Endothelial cell of umbilical vein (primary cell): ENCODE data around the gene PIP5K1C. TPM values are rescaled to one million over a fixed set of nuclear protein-coding genes. Genes with fewer than 3 reads are reported as not detected.

Experiments used
- BruUV-seq: library from RNA; stranded (reverse); fragments of 400-500 nt; replicated peaks from 2 replicates; lab custom pipeline; 2021; lab: Mats Ljungman, UMichigan
- CTCF ChIA-PET: fragments of 300-600, 350-600 bp; sonication (Branson Sonifier 250); formaldehyde crosslinking; loops from one replicate; lab custom pipeline; 2021; ENCODE audit warnings: antibody characterized with exemption, inconsistent platforms; lab: Charles Lee
- POLR2A ChIA-PET: fragments of 300-600, 350-600 bp; sonication (Branson Sonifier 250); formaldehyde crosslinking; loops from one replicate; lab custom pipeline; 2021; ENCODE audit warnings: antibody characterized with exemption, inconsistent platforms; lab: Charles Lee
- DNase-seq: peaks from one replicate; pipeline ENCODE4 v3.0.0-alpha.2; 2011; ENCODE audit warnings: low read depth, low spot score
- FAIRE-seq: peaks from 2 replicates; lab custom pipeline; 2011; peaks lifted over from hg19 to GRCh38; lab: Jason Lieb, UNC
- H2AFZ ChIP-seq: 2 replicates; pipeline ENCODE4 v1.6.0; 2012; ENCODE audit warnings: low read depth, low read length, control low read depth, inconsistent platforms
- H3K27ac ChIP-seq: 2 replicates; pipeline ENCODE4 v1.5.1; 2011; ENCODE audit warnings: low read depth, mild to moderate bottlenecking, control low read depth, low read length, moderate library complexity; ENCODE audit not compliant: insufficient read depth
- H3K27me3 ChIP-seq, 2 experiments: 2 replicates each; pipeline versions ENCODE4 v1.6.0 to v1.6.1; 2011; ENCODE audit warnings: low read length in 2 of 2, mixed read lengths in 1 of 2; ENCODE audit not compliant: control insufficient read depth in 2 of 2, insufficient read depth in 2 of 2
- H3K36me3 ChIP-seq, 2 experiments: 2 replicates in 1 of 2; 3 replicates in 1 of 2; pipeline ENCODE4 v1.5.1; 2011; ENCODE audit warnings: low read length in 2 of 2, mild to moderate bottlenecking in 1 of 2, moderate library complexity in 1 of 2; ENCODE audit not compliant: control insufficient read depth in 2 of 2, insufficient read depth in 2 of 2; ENCODE audit errors: extremely low read depth in 1 of 2
- H3K4me1 ChIP-seq: 3 replicates; pipeline ENCODE4 v1.5.1; 2011; ENCODE audit warnings: mild to moderate bottlenecking, low read length; ENCODE audit not compliant: control insufficient read depth, insufficient read depth; ENCODE audit errors: extremely low read depth
- H3K4me2 ChIP-seq: 2 replicates; pipeline ENCODE4 v1.6.1; 2011; ENCODE audit warnings: low read length, control low read depth, mixed read lengths; ENCODE audit not compliant: insufficient read depth
- H3K4me3 ChIP-seq, 3 experiments: fragments of 200-600 bp in 1 of 3; sonication (generic), shearing (Covaris generic) in 1 of 3; replicated peaks in 1 of 3; 2 replicates each; pipeline ENCODE4 v1.5.1; 2011 to 2016; ENCODE audit warnings: control low read depth in 3 of 3, low read length in 3 of 3, mild to moderate bottlenecking in 2 of 3, inconsistent platforms in 1 of 3, low read depth in 1 of 3, moderate library complexity in 1 of 3; ENCODE audit not compliant: insufficient read depth in 1 of 3
- H3K79me2 ChIP-seq: 2 replicates; pipeline ENCODE4 v1.6.0; 2012; ENCODE audit warnings: low read length, inconsistent platforms; ENCODE audit not compliant: control insufficient read depth, insufficient read depth
- H3K9ac ChIP-seq: replicated peaks from 2 replicates; pipeline ENCODE3; 2011; ENCODE audit warnings: low read length, control low read depth; ENCODE audit not compliant: insufficient read depth; ENCODE audit errors: extremely low read depth
- H3K9me1 ChIP-seq: replicated peaks from 3 replicates; pipeline ENCODE4 v1.6.0; 2011; ENCODE audit warnings: mild to moderate bottlenecking, low read length; ENCODE audit not compliant: control insufficient read depth, insufficient read depth; ENCODE audit errors: extremely low read depth
- H3K9me3 ChIP-seq: replicated peaks from 2 replicates; pipeline ENCODE4 v1.5.1; 2012; ENCODE audit warnings: low read length, inconsistent platforms; ENCODE audit not compliant: control insufficient read depth, insufficient read depth
- H4K20me1 ChIP-seq: replicated peaks from 2 replicates; pipeline ENCODE3; 2011; ENCODE audit warnings: mild to moderate bottlenecking, low read length; ENCODE audit not compliant: control insufficient read depth, insufficient read depth; ENCODE audit errors: extremely low read depth
- CTCF ChIP-seq, 2 donors: IDR thresholded peaks; 1 replicate in 1 of 2; 2 replicates in 1 of 2; pipeline ENCODE4 v1.5.1; 2011; ENCODE audit warnings: low read length in 2 of 2, mild to moderate bottlenecking in 2 of 2, moderate library complexity in 2 of 2, control low read depth in 1 of 2, inconsistent platforms in 1 of 2, low read depth in 1 of 2; ENCODE audit not compliant: insufficient read depth in 1 of 2; ENCODE audit errors: extremely low read depth in 1 of 2
- EZH2 ChIP-seq: IDR thresholded peaks from 2 replicates; pipeline ENCODE4 v1.6.1; 2012; ENCODE audit warnings: borderline replicate concordance, low read depth, mild to moderate bottlenecking, moderate library complexity, low read length, inconsistent platforms; ENCODE audit not compliant: severe bottlenecking
- FOS ChIP-seq: IDR thresholded peaks from 2 replicates; pipeline ENCODE4 v1.6.1; 2011; ENCODE audit warnings: mild to moderate bottlenecking, low read length, moderate library complexity, borderline replicate concordance; ENCODE audit not compliant: insufficient read depth
- GATA2 ChIP-seq: IDR thresholded peaks from 2 replicates; pipeline ENCODE4 v1.7.0; 2011; ENCODE audit warnings: low read depth, mild to moderate bottlenecking, moderate library complexity, mixed read lengths, low read length; ENCODE audit not compliant: insufficient read length, insufficient read depth
- JUN ChIP-seq: IDR thresholded peaks from 2 replicates; pipeline ENCODE4 v1.6.1; 2011; ENCODE audit warnings: borderline replicate concordance, low read depth; ENCODE audit not compliant: insufficient read length, insufficient read depth
- MAX ChIP-seq: IDR thresholded peaks from 2 replicates; pipeline ENCODE4 v1.6.1; 2011; ENCODE audit not compliant: insufficient read depth, insufficient read length
- MYC ChIP-seq: IDR thresholded peaks from one replicate; pipeline ENCODE4 v1.6.1; 2011; ENCODE audit warnings: mild to moderate bottlenecking, low read depth, low read length
- POLR2A ChIP-seq: IDR thresholded peaks from 2 replicates; pipeline ENCODE4 v1.6.1; 2012; ENCODE audit warnings: low read depth, mild to moderate bottlenecking, control low read depth, low read length
- POLR2AphosphoS5 ChIP-seq: IDR thresholded peaks from 2 replicates; pipeline ENCODE4 v1.6.1; 2012; ENCODE audit warnings: low read depth, mild to moderate bottlenecking, control low read depth, low read length, moderate library complexity; ENCODE audit not compliant: insufficient read depth
- dilution Hi-C: fragments of 300-500 bp; cut with MboI; formaldehyde crosslinking; loops from one replicate; pipeline ENCODE4 v1.15.0; 2019; ENCODE audit warnings: low sequenced_read_pairs; ENCODE audit not compliant: extremely low pct_ligation_motif_present
- intact Hi-C: fragments of 100-400 bp; cut with micrococcal nuclease; formaldehyde crosslinking; loops from one replicate; pipeline ENCODE4 v1.10.0; 2022
- polyA plus RNA-seq, 4 experiments: library from polyadenylated mRNA; depleted of rRNA in 3 of 4; stranded (reverse) in 3 of 4; unstranded in 1 of 4; fragments of >200 nt; gene quantifications; 2 replicates each; pipeline versions ENCODE4 v1.2.1 to v1.2.3, GENCODE V29; 2011 to 2012; ENCODE audit warnings: missing spikeins in 1 of 4
- total RNA-seq: library from RNA; stranded (reverse); gene quantifications from 2 replicates; pipeline ENCODE4 v1.2.3, GENCODE V29; 2021

Gene PIP5K1C
- total and polyA plus RNA-seq, 2 donors (not counting 3 experiments of a cell fraction or from before 2014, with no cell fraction given), result 31.6 to 79.5 TPM

DNA sequence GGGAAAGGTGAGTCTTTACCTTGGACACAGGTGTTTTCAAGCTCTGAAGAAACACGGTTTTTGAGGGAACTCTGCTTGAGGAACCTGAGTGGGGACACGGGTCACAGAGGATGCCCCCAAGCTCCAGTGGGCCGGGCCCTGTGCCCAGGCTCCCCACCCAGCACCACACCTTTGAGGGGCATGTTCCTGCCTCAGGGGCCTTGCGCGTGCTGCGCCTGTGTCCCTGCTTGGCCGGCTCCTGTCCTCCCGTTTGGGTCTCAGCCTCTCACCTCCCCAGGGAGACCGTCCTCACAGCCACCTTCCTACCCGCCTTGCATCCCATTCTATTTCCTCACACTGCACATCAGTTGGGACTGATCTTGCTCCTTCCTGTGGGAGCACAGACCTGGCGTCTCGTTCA is 21.1 kb downstream of the PIP5K1C start:
- Histone ChIP-seq H3K9me3 (no peaks in the 10 kb centered on the region), H2AFZ (no peak overlapping the region), H3K4me3 (no peak overlapping the region), H3K9ac (no peak overlapping the region), H3K4me1 (peaks cover 10% of the 10 kb centered on the region), H3K27me3 (no peaks in the 10 kb centered on the region), H4K20me1 (no peaks in the 10 kb centered on the region), H3K79me2 (peaks cover 8% of the 10 kb centered on the region), H3K4me2 (no peak overlapping the region), H3K9me1 (no peaks in the 10 kb centered on the region), H3K36me3 (no peaks in the 10 kb centered on the region), H3K27ac (no peak overlapping the region)
- FAIRE-seq, result no peak
- BruUV-seq, result no TSS peak
- ChIA-PET POLR2A (no interaction called here), CTCF (no interaction called here)
- no peak for TF ChIP-seq FOS
- TF ChIP-seq JUN, result no peak
- TF ChIP-seq EZH2, result no peak
- TF ChIP-seq POLR2A, result no peak
- TF ChIP-seq MYC, result no peak
- TF ChIP-seq CTCF (IDR thresholded peaks at IDR 0.05; ENCODE audit: extremely low read depth in 1 of 2, insufficient read depth in 1 of 2, low read depth in 1 of 2, low read length in 2 of 2), result no peak
- no peak for TF ChIP-seq MAX
- no peak for TF ChIP-seq GATA2
- TF ChIP-seq POLR2AphosphoS5, result no peak
- intact Hi-C loops (no loop called here), dilution Hi-C loops (no loop called here)
- DNase-seq, result no peak
